Endothelial cell of umbilical vein (primary cell): ENCODE data around the gene ADCY7.

Experiments
- CTCF ChIP-seq, 2 donors: IDR thresholded peaks; 1 replicate in 1 of 2; 2 replicates in 1 of 2; pipeline ENCODE4 v1.5.1; 2011; ENCODE audit warnings: low read length in 2 of 2, mild to moderate bottlenecking in 2 of 2, moderate library complexity in 2 of 2, control low read depth in 1 of 2, inconsistent platforms in 1 of 2, low read depth in 1 of 2; ENCODE audit not compliant: insufficient read depth in 1 of 2; ENCODE audit errors: extremely low read depth in 1 of 2
- EZH2 ChIP-seq: IDR thresholded peaks from 2 replicates; pipeline ENCODE4 v1.6.1; 2012; ENCODE audit warnings: borderline replicate concordance, low read depth, mild to moderate bottlenecking, moderate library complexity, low read length, inconsistent platforms; ENCODE audit not compliant: severe bottlenecking
- GATA2 ChIP-seq: IDR thresholded peaks from 2 replicates; pipeline ENCODE4 v1.7.0; 2011; ENCODE audit warnings: low read depth, mild to moderate bottlenecking, moderate library complexity, mixed read lengths, low read length; ENCODE audit not compliant: insufficient read length, insufficient read depth
- MAX ChIP-seq: IDR thresholded peaks from 2 replicates; pipeline ENCODE4 v1.6.1; 2011; ENCODE audit not compliant: insufficient read depth, insufficient read length
- MYC ChIP-seq: IDR thresholded peaks from one replicate; pipeline ENCODE4 v1.6.1; 2011; ENCODE audit warnings: mild to moderate bottlenecking, low read depth, low read length
- POLR2A ChIP-seq: IDR thresholded peaks from 2 replicates; pipeline ENCODE4 v1.6.1; 2012; ENCODE audit warnings: low read depth, mild to moderate bottlenecking, control low read depth, low read length

- no peak for TF ChIP-seq MYC
- no peak for TF ChIP-seq GATA2
- no peak for TF ChIP-seq CTCF (IDR thresholded peaks at IDR 0.05; ENCODE audit: extremely low read depth in 1 of 2, insufficient read depth in 1 of 2, low read depth in 1 of 2, low read length in 2 of 2)
- TF ChIP-seq POLR2A, result no peak
- TF ChIP-seq EZH2, result no peak
- no peak for TF ChIP-seq MAX
These were observed 37.5 kb downstream of the ADCY7 start for GRCh38 chr16:50303605-50304466.
